Brain pericyte (primary cell): ENCODE measurements around the gene SHISAL1.
"Not testable (repeated sequence)": the region's sequence is repeated elsewhere in the genome, so short reads cannot be mapped to it uniquely, and the experiment has no call there.

Experiments
- DNase-seq: peaks from one replicate; pipeline ENCODE4 v3.0.0-alpha.2; 2012; ENCODE audit warnings: low read depth, low spot score

The SHISAL1 gene

GRCh38 chr22:44261164-44261860, 51.4 kb downstream of the SHISAL1 start:
- DNase-seq = no peak

GRCh38 chr22:44260216-44261035, 52.3 kb downstream of the SHISAL1 start:
- no peak for DNase-seq

GRCh38 chr22:44259366-44260215, 53.2 kb downstream of the SHISAL1 start:
- no peak for DNase-seq

GRCh38 chr22:44256556-44257485, 55.9 kb downstream of the SHISAL1 start:
- no peak for DNase-seq

- DNase-seq = no peak
Measured at GRCh38 chr22:44256085-44256484, 56.7 kb downstream of the SHISAL1 start.

GRCh38 chr22:44254811-44255210, 57.9 kb downstream of the SHISAL1 start:
- DNase-seq = no peak

- no peak for DNase-seq
Measured at GRCh38 chr22:44249376-44250147, 63.2 kb downstream of the SHISAL1 start.

- no peak for DNase-seq
Measured at GRCh38 chr22:44248926-44249325, 63.8 kb downstream of the SHISAL1 start.

GRCh38 chr22:44247923-44248892, 64.5 kb downstream of the SHISAL1 start:
- no peak for DNase-seq

GRCh38 chr22:44247346-44247745, 65.4 kb downstream of the SHISAL1 start:
- DNase-seq = no peak

- DNase-seq = no peak
Measured at GRCh38 chr22:44246615-44247326, 66.0 kb downstream of the SHISAL1 start.

- no peak for DNase-seq
Measured at GRCh38 chr22:44245867-44246266, 66.9 kb downstream of the SHISAL1 start.

GRCh38 chr22:44245438-44245837, 67.3 kb downstream of the SHISAL1 start:
- DNase-seq = no peak

- no peak for DNase-seq
Measured at GRCh38 chr22:44244265-44244822, 68.4 kb downstream of the SHISAL1 start.

GRCh38 chr22:44243761-44244160, 69.0 kb downstream of the SHISAL1 start:
- no peak for DNase-seq

- DNase-seq = no peak
Measured at GRCh38 chr22:44242946-44243724, 69.6 kb downstream of the SHISAL1 start.

GRCh38 chr22:44241121-44241520, 71.6 kb downstream of the SHISAL1 start:
- DNase-seq = not testable (repeated sequence)
